Measurements from ENCODE around the gene LPA. TPM values are rescaled to one million over a fixed set of nuclear protein-coding genes. Genes with fewer than 3 reads are reported as not detected.

The LPA gene
- total RNA-seq, 1 donor from 2014 or later, result not detected

- TF ChIP-seq CTCF (conservative IDR thresholded peaks at IDR 0.05; ENCODE audit: low read depth, low read length), result no peak
- no peak for DNase-seq (ENCODE audit: low read depth)
- no peak overlapping the region for H3K4me3 ChIP-seq (ENCODE audit: low read depth, low read length)
Observed at GRCh38 chr6:160487116-160487515, 177.0 kb downstream of the LPA start.

Other genes starting within 250 kb of the LPA start
- not detected in 2 replicates for gene PLG, start 38.0 kb upstream of the LPA start, total RNA-seq

Data from epithelial cell of proximal tubule (primary cell).